Stimulated activated CD4-positive, alpha-beta T cell treated with anti-CD3 and anti-CD28 coated beads, Interleukin-15, amount 100 ng/mL, for 1 hour (primary cell): ENCODE results near the gene RIMKLB.

Experiments
- DNase-seq, 2 donors: peaks; one replicate each; pipeline ENCODE4 v3.0.0-alpha.2; 2020; ENCODE audit warnings: low read depth in 1 of 2, low spot score in 1 of 2

Gene RIMKLB

GRCh38 chr12:8697476-8698131 lies at the start of gene RIMKLB:
TSS of gene RIMKLB (plus strand) at chr12:8697991. CDS start at chr12:8713867, 15,876 bp downstream.
- DNase-seq: peak; percentile 59 to 66

GRCh38 chr12:8648576-8649205 lies 49.1 kb upstream of the RIMKLB start:
- DNase-seq: peak in 1 of 2 donors; percentile 6

GRCh38 chr12:8655421-8655820 lies 42.4 kb upstream of the RIMKLB start:
- DNase-seq: no peak

GRCh38 chr12:8658346-8658745 lies 39.4 kb upstream of the RIMKLB start:
- DNase-seq: no peak

GRCh38 chr12:8661016-8661415 lies 36.8 kb upstream of the RIMKLB start:
- no peak for DNase-seq

- no peak for DNase-seq
Measured at GRCh38 chr12:8661751-8662150, 36.0 kb upstream of the RIMKLB start.

- no peak for DNase-seq
Measured at GRCh38 chr12:8662593-8662992, 35.2 kb upstream of the RIMKLB start, which contains the start of gene MFAP5. TSS of gene MFAP5 (minus strand) at chr12:8662826. CDS start at chr12:8662104, 722 bp downstream.

- DNase-seq: no peak
Measured at GRCh38 chr12:8664228-8664913, 33.4 kb upstream of the RIMKLB start.

- DNase-seq: no peak
Measured at GRCh38 chr12:8665759-8666158, 32.0 kb upstream of the RIMKLB start.

GRCh38 chr12:8667270-8667669 lies 30.5 kb upstream of the RIMKLB start:
- DNase-seq: no peak

GRCh38 chr12:8668441-8668840 lies 29.4 kb upstream of the RIMKLB start:
- DNase-seq: no peak

GRCh38 chr12:8672381-8672780 lies 25.4 kb upstream of the RIMKLB start:
- no peak for DNase-seq

GRCh38 chr12:8675591-8676036 lies 22.2 kb upstream of the RIMKLB start:
- DNase-seq: no peak

- DNase-seq: no peak
Measured at GRCh38 chr12:8676651-8677050, 21.1 kb upstream of the RIMKLB start.

- DNase-seq: no peak
Measured at GRCh38 chr12:8677362-8677761, 20.4 kb upstream of the RIMKLB start.

GRCh38 chr12:8678661-8679111 lies 19.1 kb upstream of the RIMKLB start:
- DNase-seq: no peak

- DNase-seq: no peak
Measured at GRCh38 chr12:8680533-8680932, 17.3 kb upstream of the RIMKLB start.

- DNase-seq: no peak
Measured at GRCh38 chr12:8681129-8681884, 16.5 kb upstream of the RIMKLB start.

- DNase-seq: no peak
Measured at GRCh38 chr12:8685051-8685450, 12.7 kb upstream of the RIMKLB start.

- no peak for DNase-seq
Measured at GRCh38 chr12:8687846-8688601, 9.8 kb upstream of the RIMKLB start.

- DNase-seq: no peak
Measured at GRCh38 chr12:8689681-8690080, 8.1 kb upstream of the RIMKLB start.
